Measurements from ENCODE around the gene MLLT3. TPM values are rescaled to one million over a fixed set of nuclear protein-coding genes. Genes with fewer than 3 reads are reported as not detected.

Gene MLLT3
- total and polyA plus RNA-seq, 8 donors: 1.8 to 10.3 (median 4.2) TPM

DNA sequence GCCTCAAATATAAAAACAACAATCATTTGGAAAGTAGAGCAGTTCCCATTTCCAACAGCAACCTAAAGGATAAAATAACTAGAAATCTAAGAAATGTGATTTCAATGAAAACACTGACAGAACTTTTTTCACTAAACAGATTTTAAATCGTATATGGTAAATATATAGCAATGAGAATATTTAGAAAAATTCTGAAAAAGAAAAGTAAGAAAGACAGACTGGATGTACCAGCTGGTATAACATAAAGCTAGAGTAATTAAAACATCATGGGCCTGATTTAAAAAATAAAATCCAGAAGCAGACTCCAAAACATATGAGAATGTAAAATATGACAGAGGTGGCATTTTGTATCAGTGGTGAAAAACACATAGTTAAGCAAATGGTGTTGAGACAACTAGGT is 308.9 kb downstream of the MLLT3 start:
- no peaks in the 10 kb centered on the region for H3K4me1 ChIP-seq
- TF ChIP-seq, protein P1, sequence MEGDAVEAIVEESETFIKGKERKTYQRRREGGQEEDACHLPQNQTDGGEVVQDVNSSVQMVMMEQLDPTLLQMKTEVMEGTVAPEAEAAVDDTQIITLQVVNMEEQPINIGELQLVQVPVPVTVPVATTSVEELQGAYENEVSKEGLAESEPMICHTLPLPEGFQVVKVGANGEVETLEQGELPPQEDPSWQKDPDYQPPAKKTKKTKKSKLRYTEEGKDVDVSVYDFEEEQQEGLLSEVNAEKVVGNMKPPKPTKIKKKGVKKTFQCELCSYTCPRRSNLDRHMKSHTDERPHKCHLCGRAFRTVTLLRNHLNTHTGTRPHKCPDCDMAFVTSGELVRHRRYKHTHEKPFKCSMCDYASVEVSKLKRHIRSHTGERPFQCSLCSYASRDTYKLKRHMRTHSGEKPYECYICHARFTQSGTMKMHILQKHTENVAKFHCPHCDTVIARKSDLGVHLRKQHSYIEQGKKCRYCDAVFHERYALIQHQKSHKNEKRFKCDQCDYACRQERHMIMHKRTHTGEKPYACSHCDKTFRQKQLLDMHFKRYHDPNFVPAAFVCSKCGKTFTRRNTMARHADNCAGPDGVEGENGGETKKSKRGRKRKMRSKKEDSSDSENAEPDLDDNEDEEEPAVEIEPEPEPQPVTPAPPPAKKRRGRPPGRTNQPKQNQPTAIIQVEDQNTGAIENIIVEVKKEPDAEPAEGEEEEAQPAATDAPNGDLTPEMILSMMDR (IDR thresholded peaks at IDR 0.05): no peak
- FAIRE-seq: no peak
- 94 to 96% methylated on average over 1 of the region's 1 CpG for WGBS, 2 donors
- intact Hi-C loops (cut with DNase I): no loop called here
- no peaks in the 10 kb centered on the region for H3K27me3 ChIP-seq
- H3K4me3 ChIP-seq: no peak overlapping the region
- H3K36me3 ChIP-seq: no peaks in the 10 kb centered on the region
- no peaks in the 10 kb centered on the region for H3K9me3 ChIP-seq
- no peak for ATAC-seq
- no peak overlapping the region for H3K27ac ChIP-seq
- DNase-seq: no peak

DNA sequence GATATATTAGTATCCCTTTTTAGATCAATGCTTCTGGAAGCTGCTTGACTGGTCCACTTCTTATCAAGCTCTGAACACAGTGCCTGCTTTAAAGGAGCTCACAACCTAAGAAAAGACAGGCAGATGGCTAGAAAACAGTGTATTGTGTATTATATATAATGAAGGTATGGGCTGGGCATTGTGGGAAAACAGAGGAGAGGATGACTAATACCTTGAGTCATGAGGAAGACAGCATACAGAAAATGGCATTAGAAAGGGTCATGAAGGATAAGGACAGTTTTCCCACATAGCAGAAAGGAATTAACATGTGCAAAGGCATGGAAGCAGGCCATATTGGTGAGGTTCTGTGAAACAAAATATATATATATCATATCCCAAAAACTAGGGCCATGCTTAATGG is 309.6 kb downstream of the MLLT3 start:
- H3K27me3 ChIP-seq: no peaks in the 10 kb centered on the region
- intact Hi-C loops (cut with DNase I): no loop called here
- no peak overlapping the region for H3K4me3 ChIP-seq
- FAIRE-seq (no peak), DNase-seq (no peak), ATAC-seq (no peak)
- TF ChIP-seq, protein P1 (IDR thresholded peaks at IDR 0.05): no peak
- no peaks in the 10 kb centered on the region for H3K36me3 ChIP-seq
- H3K27ac ChIP-seq: no peak overlapping the region
- H3K9me3 ChIP-seq: no peaks in the 10 kb centered on the region
- no peaks in the 10 kb centered on the region for H3K4me1 ChIP-seq

DNA sequence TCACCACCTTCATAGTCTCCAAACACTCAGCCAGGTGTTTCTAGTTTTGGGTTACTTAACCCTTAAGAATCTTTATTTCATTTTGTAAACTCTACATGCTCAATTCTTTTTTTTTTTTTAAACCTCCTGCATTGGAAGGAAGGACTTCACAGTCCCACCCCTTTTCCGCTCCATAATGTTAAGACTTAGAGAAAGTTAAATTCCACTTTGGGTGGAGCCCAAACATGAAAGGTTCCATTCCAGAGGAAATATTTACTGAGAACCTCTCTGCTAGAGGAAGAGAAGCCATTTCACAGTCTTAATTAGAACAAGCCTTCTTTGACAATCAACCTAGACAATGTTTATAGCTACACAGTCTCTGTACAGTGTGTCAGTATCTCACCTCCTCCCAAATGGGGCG is 312.3 kb downstream of the MLLT3 start:
- TF ChIP-seq, protein P1 (IDR thresholded peaks at IDR 0.05): no peak
- no peak overlapping the region for H3K4me3 ChIP-seq
- no peak for FAIRE-seq
- intact Hi-C loops (cut with DNase I): no loop called here
- H3K4me1 ChIP-seq: no peaks in the 10 kb centered on the region
- no peaks in the 10 kb centered on the region for H3K27me3 ChIP-seq
- ATAC-seq: no peak
- 86 to 88% methylated on average over 2 of the region's 2 CpGs for WGBS, 2 donors
- no peaks in the 10 kb centered on the region for H3K36me3 ChIP-seq
- H3K27ac ChIP-seq: no peak overlapping the region
- DNase-seq: no peak
- H3K9me3 ChIP-seq: no peaks in the 10 kb centered on the region

DNA sequence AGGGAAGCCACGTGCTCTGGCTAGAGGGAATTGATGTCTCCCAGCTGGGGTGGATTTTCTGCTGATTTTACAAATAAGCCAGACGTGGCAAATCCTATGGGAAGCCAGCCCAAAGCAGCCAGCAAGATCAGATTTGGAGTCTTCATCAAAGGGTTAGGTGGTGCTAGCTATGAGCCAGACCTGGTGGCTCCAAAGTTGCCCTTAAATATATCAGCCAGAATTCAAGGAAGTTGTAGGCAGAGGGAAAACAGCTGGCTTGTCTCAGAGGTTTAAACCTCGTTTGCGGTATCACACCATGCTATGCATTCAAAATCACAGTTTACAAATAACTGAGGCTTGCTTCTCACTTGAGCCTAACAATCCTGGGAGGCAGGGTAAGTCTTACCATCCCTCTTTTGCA is 313.2 kb downstream of the MLLT3 start:
- Histone ChIP-seq H3K4me3 (no peak overlapping the region), H3K27ac (no peak overlapping the region), H3K9me3 (no peaks in the 10 kb centered on the region), H3K27me3 (no peaks in the 10 kb centered on the region), H3K36me3 (no peaks in the 10 kb centered on the region), H3K4me1 (no peaks in the 10 kb centered on the region)
- no peak for FAIRE-seq
- TF ChIP-seq, protein P1 (IDR thresholded peaks at IDR 0.05): no peak
- intact Hi-C loops (cut with DNase I): no loop called here
- no peak for ATAC-seq
- WGBS, 2 donors: 67 to 69% methylated on average over 4 of the region's 4 CpGs
- no peak for DNase-seq

DNA sequence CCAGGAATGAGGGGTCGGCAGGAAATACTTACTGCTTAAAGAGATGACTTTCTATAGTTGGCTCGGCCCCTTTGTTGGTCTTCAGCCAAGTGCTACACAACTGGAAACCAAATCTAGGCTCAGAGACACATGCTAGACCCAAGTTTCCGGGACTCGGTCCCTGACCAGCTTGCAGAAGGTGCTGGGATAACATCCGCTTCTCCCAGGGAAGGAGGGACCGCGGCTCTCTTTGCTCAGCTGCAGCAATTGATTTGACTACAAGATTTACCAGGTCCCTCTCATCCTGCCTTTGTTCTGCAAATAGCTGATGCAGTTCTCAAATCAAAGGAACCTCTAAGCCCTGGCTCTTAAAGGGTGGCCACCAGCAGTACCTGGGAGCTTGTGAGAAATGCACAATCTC is 314.7 kb downstream of the MLLT3 start:
- 22 to 31% methylated on average over 7 of the region's 7 CpGs for WGBS, 2 donors
- Histone ChIP-seq H3K27ac (no peak overlapping the region), H3K27me3 (no peaks in the 10 kb centered on the region), H3K4me1 (no peaks in the 10 kb centered on the region), H3K36me3 (no peaks in the 10 kb centered on the region), H3K4me3 (no peak overlapping the region), H3K9me3 (no peaks in the 10 kb centered on the region)
- ATAC-seq: no peak
- intact Hi-C loops (cut with DNase I): no loop called here
- no peak for FAIRE-seq
- TF ChIP-seq, protein P1 (IDR thresholded peaks at IDR 0.05): no peak
- DNase-seq: no peak

Data from pancreas (tissue), 10 donors.